Activated naive CD8-positive, alpha-beta T cell treated with anti-CD3 and anti-CD28 coated beads for 36 hours (primary cell): ENCODE results near the gene ADAM33. TPM values are rescaled to one million over a fixed set of nuclear protein-coding genes. Genes with fewer than 3 reads are reported as not detected.

ENCODE experiments used
- DNase-seq: peaks from one replicate; pipeline ENCODE4 v3.0.0; 2021
- H3K27ac Mint-ChIP-seq: one replicate; pipeline ENCODE4 v1.8.0; 2022; ENCODE audit warnings: mild to moderate bottlenecking, moderate library complexity, mixed read lengths
- H3K27me3 Mint-ChIP-seq: one replicate; pipeline ENCODE4 v1.8.0; 2022; ENCODE audit warnings: mild to moderate bottlenecking, mixed read lengths
- H3K36me3 Mint-ChIP-seq: one replicate; pipeline ENCODE4 v1.8.0; 2021; ENCODE audit warnings: mild to moderate bottlenecking, mixed read lengths
- H3K4me1 Mint-ChIP-seq: one replicate; pipeline ENCODE4 v1.8.0; 2021; ENCODE audit warnings: mixed read lengths
- H3K4me3 Mint-ChIP-seq: one replicate; pipeline ENCODE4 v1.8.0; 2022; ENCODE audit warnings: mild to moderate bottlenecking, moderate library complexity, mixed read lengths
- H3K9me3 Mint-ChIP-seq: one replicate; pipeline ENCODE4 v1.8.0; 2022; ENCODE audit warnings: mixed read lengths
- total RNA-seq, 2 experiments: library from RNA; stranded (reverse); gene quantifications; one replicate each; pipeline ENCODE4 v1.2.3, GENCODE V29; 2021

Gene ADAM33
- total RNA-seq, 2 experiments from 2014 or later, result not detected

DNA sequence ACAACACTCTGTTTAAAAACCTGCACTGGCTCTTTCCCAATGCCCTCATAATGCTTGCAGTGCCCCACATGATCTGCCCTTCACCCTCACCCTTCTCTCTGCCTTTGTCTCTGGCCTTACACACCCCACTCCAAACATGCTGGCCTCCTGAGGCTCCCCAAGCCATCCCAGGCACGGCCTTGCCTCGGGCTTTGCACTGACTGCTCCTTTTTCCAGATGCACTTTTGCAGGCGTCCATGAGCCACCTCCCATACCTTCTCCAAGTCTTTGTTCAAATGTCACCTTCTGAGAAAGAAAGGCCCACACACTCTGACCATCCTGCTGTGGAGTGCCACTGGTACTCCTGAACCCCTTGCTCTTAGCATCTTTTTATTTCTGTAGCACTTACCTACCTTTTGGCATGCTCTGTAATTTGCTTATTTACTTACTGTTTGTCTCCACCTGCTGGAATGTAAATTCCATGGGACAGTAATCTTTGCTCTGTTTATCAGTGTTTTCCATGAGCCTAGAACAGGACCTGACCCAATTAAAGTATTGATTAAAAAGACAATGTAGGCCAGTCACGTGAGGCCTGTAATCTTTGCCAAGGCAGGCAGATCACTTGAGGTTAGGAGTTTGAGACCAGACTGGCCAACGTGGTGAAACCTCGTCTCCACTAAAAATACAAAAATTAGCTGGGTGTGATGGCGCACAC is 49.4 kb downstream of the ADAM33 start:
- Mint-ChIP-seq H3K4me3 (no peak overlapping the region), H3K4me1 (peaks cover 4% of the 10 kb centered on the region), H3K36me3 (no peaks in the 10 kb centered on the region), H3K27ac (no peak overlapping the region), H3K9me3 (no peaks in the 10 kb centered on the region), H3K27me3 (no peaks in the 10 kb centered on the region)
- no peak for DNase-seq

DNA sequence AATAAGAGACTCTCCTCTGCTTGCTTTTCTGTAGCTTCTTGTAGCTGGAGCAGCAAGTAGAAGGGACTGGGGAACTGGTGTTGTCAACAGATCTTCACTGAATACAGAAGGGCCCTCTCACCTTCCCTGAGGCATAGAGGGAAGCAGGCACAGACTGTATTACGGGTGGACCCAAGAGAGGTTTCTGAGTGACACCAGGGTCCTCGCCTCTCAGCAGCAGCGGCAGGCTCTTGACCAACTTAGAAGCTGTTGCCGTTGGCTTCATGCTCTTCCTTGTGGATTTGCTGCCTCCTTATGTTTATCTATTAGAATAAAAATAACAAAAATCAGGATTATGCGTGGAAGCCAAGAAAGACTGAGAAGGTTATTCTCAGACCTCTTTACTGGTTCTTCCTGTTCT is 50.3 kb downstream of the ADAM33 start:
- no peak for DNase-seq
- H3K9me3 Mint-ChIP-seq, result no peaks in the 10 kb centered on the region
- H3K4me1 Mint-ChIP-seq, result peaks cover 4% of the 10 kb centered on the region
- H3K36me3 Mint-ChIP-seq, result no peaks in the 10 kb centered on the region
- H3K27ac Mint-ChIP-seq, result no peak overlapping the region
- H3K27me3 Mint-ChIP-seq, result no peaks in the 10 kb centered on the region
- no peak overlapping the region for H3K4me3 Mint-ChIP-seq

DNA sequence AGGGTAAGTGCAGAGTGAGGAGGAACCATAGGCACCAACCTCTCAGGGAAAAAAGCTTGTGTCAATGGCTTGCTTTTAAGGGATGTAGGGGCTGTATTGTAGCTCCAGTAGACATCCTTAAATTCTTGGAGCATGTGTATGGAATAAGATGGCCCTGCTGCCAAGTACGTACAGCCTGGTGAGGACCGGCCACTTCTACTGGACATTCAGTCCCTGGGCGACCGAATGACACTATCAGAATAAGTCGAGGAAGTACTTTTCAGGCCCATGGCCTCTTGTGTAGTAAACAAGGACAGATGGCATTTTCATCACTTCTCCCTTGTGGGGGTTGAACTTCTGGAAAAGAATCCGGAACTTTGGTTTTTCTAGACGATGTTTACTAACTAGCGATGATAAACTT is 51.4 kb downstream of the ADAM33 start:
- Mint-ChIP-seq H3K36me3 (no peaks in the 10 kb centered on the region), H3K27ac (no peak overlapping the region), H3K9me3 (no peaks in the 10 kb centered on the region), H3K27me3 (no peaks in the 10 kb centered on the region), H3K4me1 (peaks cover 4% of the 10 kb centered on the region), H3K4me3 (no peak overlapping the region)
- DNase-seq, result no peak

DNA sequence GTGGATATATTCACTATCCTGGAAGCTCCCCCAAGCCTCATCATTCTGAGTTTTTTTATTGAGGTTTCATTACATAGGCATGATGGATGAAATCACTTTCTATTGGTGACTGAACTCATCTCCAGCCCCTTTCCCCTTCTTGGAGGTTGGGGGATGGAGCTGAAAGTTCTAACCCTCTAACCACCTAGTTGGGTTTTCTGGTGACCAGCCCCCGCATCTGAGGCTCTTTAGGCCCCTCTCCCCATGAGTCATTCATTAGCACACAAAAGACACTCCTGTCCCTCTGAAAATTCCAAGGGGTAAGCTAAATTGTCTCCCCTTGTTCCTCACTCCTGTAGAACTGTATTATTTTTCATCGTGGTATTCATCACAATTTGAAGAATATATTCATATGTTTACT is 51.9 kb downstream of the ADAM33 start:
- DNase-seq, result no peak
- Mint-ChIP-seq H3K27ac (no peak overlapping the region), H3K36me3 (no peaks in the 10 kb centered on the region), H3K4me3 (no peak overlapping the region), H3K9me3 (no peaks in the 10 kb centered on the region), H3K27me3 (no peaks in the 10 kb centered on the region), H3K4me1 (peaks cover 4% of the 10 kb centered on the region)

DNA sequence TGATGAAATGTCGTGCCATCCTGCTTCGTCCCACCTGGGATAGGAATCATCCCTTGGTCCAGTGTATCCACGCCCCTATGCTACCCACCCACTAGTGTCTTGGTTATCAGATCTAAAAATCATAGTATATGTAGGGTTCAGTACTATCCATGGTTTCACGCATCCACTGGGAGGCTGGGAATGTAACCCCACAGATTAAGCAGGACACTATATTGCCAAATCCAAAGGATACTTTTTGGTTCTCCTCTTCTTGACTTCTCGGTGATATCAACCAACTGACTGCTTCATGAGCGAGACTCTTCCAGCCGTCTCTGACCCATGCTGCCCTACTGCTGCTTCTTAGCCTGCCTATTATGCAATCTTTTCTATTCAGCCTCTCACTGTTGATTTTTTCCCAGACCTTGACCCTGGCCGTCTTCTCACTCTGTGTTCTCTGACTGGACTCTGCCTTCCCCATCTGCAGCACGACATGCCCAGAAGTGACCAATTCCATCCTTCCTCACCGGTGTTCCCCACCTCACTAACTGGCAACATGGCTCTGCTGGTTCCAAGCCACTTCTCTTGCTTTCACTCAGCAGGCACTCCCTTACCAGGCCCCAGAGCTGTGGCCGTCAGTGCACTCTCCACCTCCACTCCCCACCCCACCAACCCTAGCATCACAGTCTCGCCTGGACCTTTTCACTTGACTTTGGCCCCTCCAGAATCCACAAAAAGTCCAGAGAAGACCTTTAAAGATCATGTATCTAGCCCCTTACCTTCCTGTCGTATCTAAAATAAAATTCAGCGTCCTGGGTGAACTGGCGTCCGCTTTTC is 53.1 kb downstream of the ADAM33 start:
- H3K9me3 Mint-ChIP-seq, result no peaks in the 10 kb centered on the region
- H3K4me1 Mint-ChIP-seq, result peaks cover 4% of the 10 kb centered on the region
- no peak for DNase-seq
- no peaks in the 10 kb centered on the region for H3K36me3 Mint-ChIP-seq
- H3K4me3 Mint-ChIP-seq, result no peak overlapping the region
- H3K27ac Mint-ChIP-seq, result no peak overlapping the region
- H3K27me3 Mint-ChIP-seq, result no peaks in the 10 kb centered on the region

DNA sequence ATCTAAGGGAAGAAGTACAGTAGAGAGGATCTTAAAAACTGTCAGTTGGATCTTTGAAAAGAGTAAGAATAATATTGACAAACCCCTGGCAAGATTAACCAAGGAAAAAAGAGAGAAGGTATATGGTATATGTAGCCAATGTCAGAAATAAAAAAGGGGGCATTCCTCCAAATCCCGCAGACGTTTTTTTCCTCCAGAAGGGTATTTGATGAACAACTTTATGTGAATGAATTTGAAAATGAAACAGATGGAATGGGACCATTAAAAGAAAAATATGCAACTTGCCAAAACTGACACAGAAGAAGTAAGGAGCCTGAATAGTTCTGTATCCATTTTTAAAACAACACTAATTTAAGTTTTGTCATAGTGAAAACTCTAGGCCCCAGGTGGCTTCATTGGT is 54.3 kb downstream of the ADAM33 start:
- DNase-seq, result no peak
- Mint-ChIP-seq H3K4me3 (no peak overlapping the region), H3K27me3 (no peaks in the 10 kb centered on the region), H3K9me3 (no peaks in the 10 kb centered on the region), H3K27ac (no peak overlapping the region), H3K4me1 (peaks cover 4% of the 10 kb centered on the region), H3K36me3 (no peaks in the 10 kb centered on the region)

DNA sequence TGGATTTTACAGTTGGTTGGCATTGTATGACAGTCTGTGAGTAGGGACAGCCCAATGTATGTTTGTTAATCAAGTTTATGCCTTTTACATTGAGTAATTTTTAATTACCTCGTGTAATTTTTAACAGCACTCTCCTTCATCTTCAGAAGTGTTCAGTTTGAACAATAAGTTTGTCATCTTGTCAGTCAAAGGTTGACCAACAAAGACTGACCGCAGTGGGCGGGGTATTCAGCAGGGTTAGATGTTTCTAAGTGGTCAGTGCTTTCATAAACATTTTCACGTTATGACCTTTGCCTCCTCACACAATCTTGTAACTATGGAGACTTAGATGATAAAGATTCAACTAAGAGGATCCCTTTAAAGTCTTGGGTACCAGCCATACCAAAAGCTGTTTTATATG is 59.4 kb downstream of the ADAM33 start:
- Mint-ChIP-seq H3K36me3 (peaks cover 3% of the 10 kb centered on the region), H3K4me3 (no peak overlapping the region), H3K27ac (no peak overlapping the region), H3K27me3 (no peaks in the 10 kb centered on the region), H3K9me3 (no peaks in the 10 kb centered on the region), H3K4me1 (no peaks in the 10 kb centered on the region)
- no peak for DNase-seq

DNA sequence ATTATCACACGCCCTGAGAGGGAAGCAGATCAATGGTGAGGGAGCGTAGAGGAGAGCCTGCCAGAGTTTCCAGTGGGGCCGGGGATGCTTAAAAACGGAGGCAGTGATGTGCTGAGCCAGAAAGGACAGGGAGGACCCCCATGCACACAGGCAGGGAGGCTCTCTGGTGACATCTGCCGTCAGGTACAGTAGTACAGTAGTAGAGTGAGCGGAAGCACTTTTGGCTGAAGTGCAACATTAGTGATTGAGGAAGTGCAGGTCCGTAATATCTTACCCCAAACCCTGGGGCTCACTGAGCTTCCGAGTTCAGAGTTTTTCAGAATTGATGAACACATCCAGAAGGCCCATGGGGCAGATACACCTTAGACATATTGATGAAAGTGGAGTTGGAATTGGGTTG is 60.7 kb downstream of the ADAM33 start:
- no peak overlapping the region for H3K4me3 Mint-ChIP-seq
- no peaks in the 10 kb centered on the region for H3K9me3 Mint-ChIP-seq
- peaks cover 3% of the 10 kb centered on the region for H3K36me3 Mint-ChIP-seq
- no peaks in the 10 kb centered on the region for H3K27me3 Mint-ChIP-seq
- DNase-seq, result no peak
- H3K27ac Mint-ChIP-seq, result no peak overlapping the region
- no peaks in the 10 kb centered on the region for H3K4me1 Mint-ChIP-seq

Other genes starting within 250 kb of the ADAM33 start
- 1 to 10 TPM; 7.3 to 7.7 TPM for gene ATRN, start 211.0 kb downstream of the ADAM33 start, total RNA-seq
- not detected for gene GFRA4, start 18.6 kb downstream of the ADAM33 start, total RNA-seq
- gene SIGLEC1, start 30.6 kb upstream of the ADAM33 start, total RNA-seq, result not detected
- not detected for gene HSPA12B, start 50.7 kb upstream of the ADAM33 start, total RNA-seq
- 10 to 100 TPM; 63.5 to 63.8 TPM for gene ADISSP, start 85.7 kb upstream of the ADAM33 start, total RNA-seq
- under 1 TPM; 0.12 to 0.23 TPM for gene SPEF1, start 99.4 kb upstream of the ADAM33 start, total RNA-seq
- gene CENPB, start 104.7 kb upstream of the ADAM33 start, total RNA-seq, result 10 to 100 TPM; 54.6 to 59.0 TPM
- 10 to 100 TPM; 54.6 to 60.9 TPM for gene CDC25B, start 114.3 kb upstream of the ADAM33 start, total RNA-seq
- 10 to 100 TPM; 11.1 to 11.7 TPM for gene AP5S1, start 138.5 kb upstream of the ADAM33 start, total RNA-seq
- 10 to 100 TPM; 21.2 to 21.6 TPM for gene MAVS, start 164.8 kb upstream of the ADAM33 start, total RNA-seq
- gene PANK2, start 207.4 kb upstream of the ADAM33 start, total RNA-seq, result 10 to 100 TPM; 50.0 to 50.7 TPM